K562 (cell line): ENCODE measurements around the gene PHKG2. TPM values are rescaled to one million over a fixed set of nuclear protein-coding genes. Genes with fewer than 3 reads are reported as not detected.

Experiments
- CCNT2 ChIP-seq: IDR thresholded peaks from 2 replicates; pipeline ENCODE4 v1.6.1; 2011; ENCODE audit warnings: borderline replicate concordance, low read depth, mild to moderate bottlenecking, moderate library complexity, mixed read lengths, low read length; ENCODE audit not compliant: insufficient read length; ENCODE audit errors: extremely low read depth
- CTBP1 ChIP-seq: fragments of 450-650 bp; IDR thresholded peaks from 2 replicates; pipeline ENCODE4 v1.6.1; 2016; ENCODE audit warnings: borderline replicate concordance
- ETV5 ChIP-seq: sonication (generic); formaldehyde crosslinking; IDR thresholded peaks from 2 replicates; pipeline ENCODE4 v1.4.0; 2020; ENCODE audit warnings: low read depth, mild to moderate bottlenecking, missing genetic modification reagents
- HLTF ChIP-seq: fragments of 450-650 bp; IDR thresholded peaks from 2 replicates; pipeline ENCODE4 v1.6.1; 2016
- MAZ ChIP-seq, 2 experiments: fragments of 450-650 bp in 1 of 2; sonication (generic) in 1 of 2; formaldehyde crosslinking; IDR thresholded peaks in 1 of 2; conservative IDR thresholded peaks in 1 of 2; 2 replicates each; pipeline versions ENCODE4 v1.4.0 to v1.5.0; 2020; ENCODE audit warnings: mild to moderate bottlenecking in 1 of 2, missing genetic modification reagents in 1 of 2
- NCOA1 ChIP-seq: fragments of 450-650 bp; IDR thresholded peaks from 2 replicates; pipeline ENCODE4 v1.6.1; 2016; ENCODE audit warnings: low read depth
- NFIC ChIP-seq: fragments of 450-650 bp; IDR thresholded peaks from 2 replicates; pipeline ENCODE4 v1.6.1; 2017; ENCODE audit warnings: mild to moderate bottlenecking, inconsistent platforms
- NFRKB ChIP-seq: fragments of 450-650 bp; IDR thresholded peaks from 2 replicates; pipeline ENCODE4 v1.6.1; 2016; ENCODE audit warnings: low read depth
- POLR2AphosphoS5 ChIP-seq: IDR thresholded peaks from 2 replicates; pipeline ENCODE4 v1.6.1; 2011; ENCODE audit warnings: mild to moderate bottlenecking, low read depth, low read length, moderate library complexity; ENCODE audit not compliant: control insufficient read depth, insufficient read depth
- POLR3G ChIP-seq: IDR thresholded peaks from 2 replicates; pipeline ENCODE4 v1.6.1; 2011; ENCODE audit not compliant: insufficient read length, insufficient replicate concordance; ENCODE audit errors: extremely low read depth
- RBM25 ChIP-seq: fragments of 200-400 bp; formaldehyde crosslinking; IDR thresholded peaks from 2 replicates; pipeline ENCODE4 v1.6.1; 2018; ENCODE audit warnings: low read length, low read depth, moderate library complexity; ENCODE audit not compliant: severe bottlenecking
- RHOXF2B ChIP-seq: fragments of 250-450 bp; sonication (Bioruptor Pico); conservative IDR thresholded peaks from 2 replicates; pipeline ENCODE4 v1.5.1; 2021
- SNIP1 ChIP-seq: fragments of 450-650 bp; IDR thresholded peaks from 2 replicates; pipeline ENCODE4 v1.7.1; 2017; ENCODE audit warnings: low read depth, mild to moderate bottlenecking
- SREBF2 ChIP-seq: sonication (generic); formaldehyde crosslinking; IDR thresholded peaks from 2 replicates; pipeline ENCODE4 v1.4.0; 2020; ENCODE audit warnings: mild to moderate bottlenecking, missing genetic modification reagents
- SRSF3 ChIP-seq: fragments of 200-400 bp; formaldehyde crosslinking; IDR thresholded peaks from 2 replicates; pipeline ENCODE4 v1.6.1; 2016; ENCODE audit warnings: mild to moderate bottlenecking, low read length, moderate library complexity; ENCODE audit not compliant: insufficient read depth
- TRIM28 ChIP-seq: fragments of 450-650 bp; IDR thresholded peaks from 2 replicates; pipeline ENCODE4 v1.6.1; 2017
- XRCC5 ChIP-seq: fragments of 200-400 bp; formaldehyde crosslinking; IDR thresholded peaks from 2 replicates; pipeline ENCODE4 v1.6.1; 2017; ENCODE audit warnings: low read depth, mild to moderate bottlenecking, low read length
- ZNF584 ChIP-seq: fragments of 200-800 bp; sonication (Bioruptor generic); IDR thresholded peaks from 2 replicates; pipeline ENCODE4 v1.6.1; 2016; ENCODE audit warnings: low read depth, mild to moderate bottlenecking, missing genetic modification characterization, missing compliant biosample characterization
- ZNF780A ChIP-seq: fragments of 250-450 bp; sonication (Bioruptor Pico); IDR thresholded peaks from 2 replicates; pipeline ENCODE4 v1.5.0; 2021; ENCODE audit warnings: mild to moderate bottlenecking
- ZNF79 ChIP-seq: fragments of 250-450 bp; sonication (Bioruptor Pico); IDR thresholded peaks from 2 replicates; pipeline ENCODE4 v1.4.0; 2020; ENCODE audit warnings: low read depth, mild to moderate bottlenecking, moderate library complexity
- polyA plus RNA-seq, 8 experiments: library from polyadenylated mRNA; depleted of rRNA in 4 of 8; stranded (reverse) in 5 of 8; unstranded in 3 of 8; fragments of >200 nt; fragmentation: Nextera tagmentation in 2 of 8; fragmentation: Illumina TruSeq in 1 of 8; extraction: Ambion mirVana in 2 of 8; extraction: Trizol in 1 of 8; gene quantifications; 2 replicates each; pipeline versions ENCODE4 v1.2.1 to v1.2.3, GENCODE V29; 2011 to 2014; ENCODE audit warnings: inconsistent platforms in 1 of 8, missing spikeins in 1 of 8
- total RNA-seq, 7 experiments: library from RNA; depleted of rRNA in 6 of 7; stranded (reverse); fragments of >200 nt in 6 of 7; fragmentation: Illumina TruSeq in 2 of 7; extraction: Trizol in 2 of 7; gene quantifications; 2 replicates each; pipeline versions ENCODE4 v1.2.1 to v1.2.3, GENCODE V29; 2011 to 2021; ENCODE audit warnings: low replicate concordance in 1 of 7
- TF ChIP-seq, protein P1 (sequence below): IDR thresholded peaks from 3 replicates; pipeline ENCODE4 v1.6.1; 2011; ENCODE audit warnings: borderline replicate concordance, mild to moderate bottlenecking; ENCODE audit not compliant: insufficient read length, insufficient read depth
- TF ChIP-seq, protein P2 (sequence below): fragments of 250-450 bp; sonication (Bioruptor Pico); IDR thresholded peaks from 2 replicates; pipeline ENCODE4 v1.4.0; 2020; ENCODE audit warnings: mild to moderate bottlenecking
- TF ChIP-seq, protein P3 (sequence below): fragments of 250-450 bp; sonication (Bioruptor Pico); IDR thresholded peaks from 2 replicates; pipeline ENCODE4 v1.5.0; 2021; ENCODE audit warnings: mild to moderate bottlenecking, moderate library complexity

The PHKG2 gene
- total and polyA plus RNA-seq, 9 of the 15 experiments (the other 6 are each of a cell fraction or from before 2014, with no cell fraction given), result 5.8 to 54.2 (median 30.7) TPM

DNA sequence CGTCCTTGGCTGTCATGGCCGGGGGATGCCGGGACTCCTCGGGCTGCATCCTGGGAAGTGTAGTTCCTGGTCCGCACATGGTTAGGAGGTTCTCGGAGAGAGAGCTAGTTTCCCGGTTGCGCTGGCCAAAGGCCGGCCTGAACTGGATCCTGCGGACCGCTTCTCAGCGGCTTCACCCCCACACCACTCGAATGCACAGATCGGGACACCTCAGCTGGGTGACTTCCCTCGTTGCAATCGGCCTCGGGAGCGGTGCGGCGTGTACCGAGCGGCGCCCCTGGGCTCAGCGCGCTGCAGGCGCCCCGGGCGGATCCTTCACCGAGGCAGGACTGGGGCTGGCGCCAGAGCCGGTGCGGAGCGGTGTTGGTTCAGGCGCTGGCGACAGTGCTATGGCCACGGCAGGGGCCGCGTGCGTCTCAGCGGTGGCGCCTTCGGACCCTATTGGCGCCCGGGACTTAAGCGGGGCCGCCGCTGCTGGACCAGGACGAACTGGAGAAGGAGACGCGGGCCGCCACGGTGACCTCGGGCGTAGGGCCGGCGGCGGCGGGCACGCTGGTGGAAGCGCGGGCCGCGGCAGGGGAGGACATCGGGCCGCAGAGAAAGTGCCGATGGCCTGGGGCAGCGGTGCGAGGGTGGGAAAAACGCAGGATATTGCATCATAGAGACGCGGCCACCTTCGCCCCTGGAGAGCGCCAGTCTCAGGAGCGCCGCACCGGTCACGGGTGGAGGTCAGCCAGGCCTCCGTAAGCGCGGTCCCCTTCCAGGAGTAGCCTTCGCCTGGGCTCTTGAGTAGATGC lies 27.4 kb downstream of the PHKG2 start (continued):
- TF ChIP-seq ZNF79, result 0 out of 2 replicates have a peak, but pooled peaks have one; percentile 18
- TF ChIP-seq, protein P1, sequence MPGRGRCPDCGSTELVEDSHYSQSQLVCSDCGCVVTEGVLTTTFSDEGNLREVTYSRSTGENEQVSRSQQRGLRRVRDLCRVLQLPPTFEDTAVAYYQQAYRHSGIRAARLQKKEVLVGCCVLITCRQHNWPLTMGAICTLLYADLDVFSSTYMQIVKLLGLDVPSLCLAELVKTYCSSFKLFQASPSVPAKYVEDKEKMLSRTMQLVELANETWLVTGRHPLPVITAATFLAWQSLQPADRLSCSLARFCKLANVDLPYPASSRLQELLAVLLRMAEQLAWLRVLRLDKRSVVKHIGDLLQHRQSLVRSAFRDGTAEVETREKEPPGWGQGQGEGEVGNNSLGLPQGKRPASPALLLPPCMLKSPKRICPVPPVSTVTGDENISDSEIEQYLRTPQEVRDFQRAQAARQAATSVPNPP, result no peak
- no peak for TF ChIP-seq SNIP1
- TF ChIP-seq POLR3G, result no peak
- peak; percentile 51; the same call in 1 of the 2 replicates for TF ChIP-seq RHOXF2B (CRISPR knock-in tag)
- TF ChIP-seq SREBF2, result no peak
- no peak; the same call in 1 of the 2 replicates for TF ChIP-seq HLTF
- no peak for TF ChIP-seq XRCC5
- TF ChIP-seq, protein P2, sequence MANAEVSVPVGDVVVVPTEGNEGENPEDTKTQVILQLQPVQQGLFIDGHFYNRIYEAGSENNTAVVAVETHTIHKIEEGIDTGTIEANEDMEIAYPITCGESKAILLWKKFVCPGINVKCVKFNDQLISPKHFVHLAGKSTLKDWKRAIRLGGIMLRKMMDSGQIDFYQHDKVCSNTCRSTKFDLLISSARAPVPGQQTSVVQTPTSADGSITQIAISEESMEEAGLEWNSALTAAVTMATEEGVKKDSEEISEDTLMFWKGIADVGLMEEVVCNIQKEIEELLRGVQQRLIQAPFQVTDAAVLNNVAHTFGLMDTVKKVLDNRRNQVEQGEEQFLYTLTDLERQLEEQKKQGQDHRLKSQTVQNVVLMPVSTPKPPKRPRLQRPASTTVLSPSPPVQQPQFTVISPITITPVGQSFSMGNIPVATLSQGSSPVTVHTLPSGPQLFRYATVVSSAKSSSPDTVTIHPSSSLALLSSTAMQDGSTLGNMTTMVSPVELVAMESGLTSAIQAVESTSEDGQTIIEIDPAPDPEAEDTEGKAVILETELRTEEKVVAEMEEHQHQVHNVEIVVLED, result no peak; the same call in 1 of the 2 replicates
- 0 out of 2 replicates have a peak, but pooled peaks have one; percentile 15 for TF ChIP-seq SRSF3
- TF ChIP-seq RBM25, result no peak
- TF ChIP-seq, protein P3, sequence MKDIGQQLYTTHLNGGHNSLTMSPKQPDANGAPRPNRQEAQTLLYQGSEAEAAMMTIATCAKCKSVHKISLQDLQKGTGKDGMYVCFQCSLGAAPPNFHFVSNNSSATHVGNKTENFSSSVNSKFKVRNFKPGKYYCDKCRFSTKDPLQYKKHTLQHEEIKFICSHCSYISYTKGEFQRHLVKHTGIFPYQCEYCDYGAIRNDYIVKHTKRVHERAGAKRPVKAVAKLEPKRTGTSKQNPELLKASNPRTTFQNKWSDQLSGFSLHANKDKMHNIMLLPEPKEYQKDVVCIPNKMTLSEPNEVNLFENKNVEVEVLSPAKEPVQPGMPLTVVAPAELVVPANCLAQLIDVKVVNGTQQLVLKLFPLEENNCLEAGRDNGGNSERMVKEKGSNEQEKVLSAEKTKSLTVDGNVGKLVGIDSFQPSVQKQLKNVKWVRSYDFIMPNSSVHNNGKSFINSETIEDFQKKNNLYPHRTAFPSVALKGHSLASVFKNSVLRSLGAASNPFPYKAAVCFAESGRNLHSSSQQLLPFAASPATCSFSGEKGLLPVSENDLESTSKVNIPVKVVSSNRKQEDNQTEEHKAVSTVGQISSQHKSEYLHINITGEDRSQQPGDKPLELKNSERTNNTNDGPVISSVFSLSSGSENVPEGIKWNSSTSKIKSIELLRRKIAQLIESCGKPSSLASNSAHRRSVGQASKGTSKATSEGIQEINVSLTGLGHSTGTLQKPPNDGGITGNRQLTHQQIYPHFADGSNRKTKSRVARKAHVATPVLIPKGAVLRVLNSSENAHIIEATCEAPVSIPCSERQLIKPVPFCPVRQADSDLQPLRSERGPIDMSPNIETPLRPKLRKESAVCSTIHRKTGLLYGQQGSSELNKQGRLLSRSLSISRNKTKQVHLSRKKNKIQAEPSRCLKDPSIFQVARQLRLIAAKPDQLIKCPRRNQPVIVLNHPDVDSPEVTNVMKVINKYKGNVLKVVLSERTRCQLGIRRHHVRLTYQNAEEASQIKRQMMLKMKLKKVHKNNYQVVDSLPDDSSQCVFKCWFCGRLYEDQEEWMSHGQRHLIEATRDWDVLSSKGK (CRISPR knock-in tag), result no peak
- no peak for TF ChIP-seq TRIM28
- TF ChIP-seq MAZ (CRISPR knock-in tag; conservative IDR thresholded peaks at IDR 0.05 in 1 of 2, IDR thresholded peaks at IDR 0.05 in 1 of 2), result peak; percentile 77 to 85
- peak; percentile 73 for TF ChIP-seq CTBP1
- no peak for TF ChIP-seq ZNF780A (CRISPR knock-in tag)
- TF ChIP-seq ETV5 (CRISPR knock-in tag), result peak; percentile 89
- peak; percentile 78 for TF ChIP-seq CCNT2
- 0 out of 2 replicates have a peak, but pooled peaks have one; percentile 50 for TF ChIP-seq NFRKB
- TF ChIP-seq ZNF584 (CRISPR knock-in tag), result 0 out of 2 replicates have a peak, but pooled peaks have one; percentile 40
- peak; percentile 84 for TF ChIP-seq POLR2AphosphoS5
- no peak for TF ChIP-seq NCOA1
- TF ChIP-seq NFIC, result peak; percentile 28; the same call in 1 of the 2 replicates
